PFSK-1 (cell line): Measurements from ENCODE around the gene GTF2A1L.

Source experiments
- FOXP2 ChIP-seq: optimal IDR thresholded peaks from 2 replicates; pipeline ENCODE3; 2011; ENCODE audit warnings: borderline replicate concordance, control low read depth, inconsistent platforms; ENCODE audit not compliant: insufficient read depth; ENCODE audit errors: extremely low read length, extremely low read depth
- POLR2AphosphoS5 ChIP-seq: IDR thresholded peaks from 2 replicates; pipeline ENCODE4 v1.6.1; 2012; ENCODE audit warnings: low read depth, mild to moderate bottlenecking, control low read depth, low read length, moderate library complexity
- SIN3A ChIP-seq: IDR thresholded peaks from 2 replicates; pipeline ENCODE4 v1.6.1; 2012; ENCODE audit warnings: mild to moderate bottlenecking, low read length, moderate library complexity, borderline replicate concordance; ENCODE audit not compliant: insufficient read depth
- TAF1 ChIP-seq: IDR thresholded peaks from 2 replicates; pipeline ENCODE4 v1.6.1; 2012; ENCODE audit warnings: low read length, control low read depth, borderline replicate concordance; ENCODE audit not compliant: insufficient read depth
- TF ChIP-seq, protein P1 (sequence below), 2 experiments: IDR thresholded peaks; 2 replicates each; pipeline versions ENCODE4 v1.6.1 to v1.8.0; 2011 to 2012; ENCODE audit warnings: low read depth in 2 of 2, low read length in 2 of 2, control low read depth in 1 of 2, inconsistent platforms in 1 of 2, mild to moderate bottlenecking in 1 of 2, moderate library complexity in 1 of 2; ENCODE audit not compliant: insufficient read depth in 1 of 2

The GTF2A1L gene

DNA sequence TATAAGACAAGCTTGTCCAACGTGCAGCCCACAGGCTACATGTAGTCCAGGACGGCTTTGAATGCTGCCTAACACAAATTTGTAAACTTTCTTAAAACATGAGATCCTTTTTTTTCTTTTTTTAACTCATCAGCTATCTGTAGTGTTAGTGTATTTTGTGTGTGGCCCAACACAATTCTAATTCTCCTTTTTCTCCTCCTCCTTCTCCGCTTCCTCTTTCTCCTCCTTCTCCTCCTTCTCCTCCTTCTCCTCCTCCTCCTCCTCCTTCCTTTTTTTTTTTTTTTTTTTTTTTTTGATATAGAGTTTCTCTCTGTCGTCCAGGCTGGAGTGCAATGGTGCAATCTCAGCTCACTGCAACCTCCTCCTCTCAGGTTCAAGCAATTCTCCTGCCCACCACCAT lies 39.3 kb upstream of the GTF2A1L start:
- TF ChIP-seq, protein P1, sequence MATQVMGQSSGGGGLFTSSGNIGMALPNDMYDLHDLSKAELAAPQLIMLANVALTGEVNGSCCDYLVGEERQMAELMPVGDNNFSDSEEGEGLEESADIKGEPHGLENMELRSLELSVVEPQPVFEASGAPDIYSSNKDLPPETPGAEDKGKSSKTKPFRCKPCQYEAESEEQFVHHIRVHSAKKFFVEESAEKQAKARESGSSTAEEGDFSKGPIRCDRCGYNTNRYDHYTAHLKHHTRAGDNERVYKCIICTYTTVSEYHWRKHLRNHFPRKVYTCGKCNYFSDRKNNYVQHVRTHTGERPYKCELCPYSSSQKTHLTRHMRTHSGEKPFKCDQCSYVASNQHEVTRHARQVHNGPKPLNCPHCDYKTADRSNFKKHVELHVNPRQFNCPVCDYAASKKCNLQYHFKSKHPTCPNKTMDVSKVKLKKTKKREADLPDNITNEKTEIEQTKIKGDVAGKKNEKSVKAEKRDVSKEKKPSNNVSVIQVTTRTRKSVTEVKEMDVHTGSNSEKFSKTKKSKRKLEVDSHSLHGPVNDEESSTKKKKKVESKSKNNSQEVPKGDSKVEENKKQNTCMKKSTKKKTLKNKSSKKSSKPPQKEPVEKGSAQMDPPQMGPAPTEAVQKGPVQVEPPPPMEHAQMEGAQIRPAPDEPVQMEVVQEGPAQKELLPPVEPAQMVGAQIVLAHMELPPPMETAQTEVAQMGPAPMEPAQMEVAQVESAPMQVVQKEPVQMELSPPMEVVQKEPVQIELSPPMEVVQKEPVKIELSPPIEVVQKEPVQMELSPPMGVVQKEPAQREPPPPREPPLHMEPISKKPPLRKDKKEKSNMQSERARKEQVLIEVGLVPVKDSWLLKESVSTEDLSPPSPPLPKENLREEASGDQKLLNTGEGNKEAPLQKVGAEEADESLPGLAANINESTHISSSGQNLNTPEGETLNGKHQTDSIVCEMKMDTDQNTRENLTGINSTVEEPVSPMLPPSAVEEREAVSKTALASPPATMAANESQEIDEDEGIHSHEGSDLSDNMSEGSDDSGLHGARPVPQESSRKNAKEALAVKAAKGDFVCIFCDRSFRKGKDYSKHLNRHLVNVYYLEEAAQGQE (IDR thresholded peaks at IDR 0.05; ENCODE audit: insufficient read depth in 1 of 2, low read depth in 2 of 2, low read length in 2 of 2): no peak
- TF ChIP-seq SIN3A (no peak), TAF1 (no peak), FOXP2 (no peak), POLR2AphosphoS5 (no peak)

GRCh38 chr2:48583961-48584360 lies 33.7 kb upstream of the GTF2A1L start:
- TF ChIP-seq FOXP2 (no peak), TAF1 (no peak)
- TF ChIP-seq, protein P1 (IDR thresholded peaks at IDR 0.05; ENCODE audit: insufficient read depth in 1 of 2, low read depth in 2 of 2, low read length in 2 of 2): no peak

- TF ChIP-seq FOXP2 (no peak), POLR2AphosphoS5 (no peak), SIN3A (no peak), TAF1 (no peak)
- TF ChIP-seq, protein P1 (IDR thresholded peaks at IDR 0.05; ENCODE audit: insufficient read depth in 1 of 2, low read depth in 2 of 2, low read length in 2 of 2): no peak
Measured at GRCh38 chr2:48584551-48584950, 33.1 kb upstream of the GTF2A1L start.

GRCh38 chr2:48586433-48586832 lies 31.2 kb upstream of the GTF2A1L start:
- TF ChIP-seq SIN3A (no peak), POLR2AphosphoS5 (no peak), FOXP2 (no peak), TAF1 (no peak)
- TF ChIP-seq, protein P1 (IDR thresholded peaks at IDR 0.05; ENCODE audit: insufficient read depth in 1 of 2, low read depth in 2 of 2, low read length in 2 of 2): no peak

- TF ChIP-seq SIN3A (no peak), FOXP2 (no peak), POLR2AphosphoS5 (no peak), TAF1 (no peak)
- TF ChIP-seq, protein P1 (IDR thresholded peaks at IDR 0.05; ENCODE audit: insufficient read depth in 1 of 2, low read depth in 2 of 2, low read length in 2 of 2): no peak
Measured at GRCh38 chr2:48587560-48587959, 30.1 kb upstream of the GTF2A1L start.
